Pancreas (tissue), 10 donors: Measurements from ENCODE around the gene TPPP. TPM values are rescaled to one million over a fixed set of nuclear protein-coding genes. Genes with fewer than 3 reads are reported as not detected.

Source experiments
- ATAC-seq, 4 donors: fragments of 200-7000 bp; cut with Tn5 transposase; one replicate each; pipeline versions ENCODE4 v1.8.0 to v1.9.1; 2020; ENCODE audit warnings: mild to moderate bottlenecking in 4 of 4, moderate library complexity in 4 of 4
- DNase-seq, 6 donors: peaks; one replicate each; pipeline ENCODE4 v3.0.0-alpha.2; 2020
- FAIRE-seq: peaks from 2 replicates; lab custom pipeline; 2012; peaks lifted over from hg19 to GRCh38; lab: Jason Lieb, UNC
- H3K27ac ChIP-seq, 4 donors: fragments of 200-600 bp; sonication (generic); 1 replicate in 3 of 4; 2 replicates in 1 of 4; pipeline versions ENCODE4 v1.5.0 to v1.8.0; 2020
- H3K27me3 ChIP-seq, 4 donors: fragments of 200-600 bp; one replicate each; pipeline ENCODE4 v1.8.0; 2021
- H3K36me3 ChIP-seq, 3 donors: fragments of 200-600 bp; sonication (generic) in 1 of 3; one replicate each; pipeline versions ENCODE4 v1.5.0 to v1.8.0; 2020 to 2021
- H3K4me1 ChIP-seq, 3 donors: fragments of 200-600 bp; one replicate each; pipeline ENCODE4 v1.8.0; 2021
- H3K4me3 ChIP-seq, 4 donors: fragments of 200-600 bp; sonication (generic) in 2 of 4; one replicate each; pipeline versions ENCODE4 v1.5.0 to v1.8.0; 2020 to 2021
- H3K9me3 ChIP-seq, 4 donors: fragments of 200-600 bp; one replicate each; pipeline ENCODE4 v1.8.0; 2021
- WGBS, 2 donors: extraction: QIAGEN DNeasy Blood & Tissue Kit; methylation state at CpG; one replicate each; pipeline ENCODE4 v1.1.7; 2013; 5-methylcytosine and 5-hydroxymethylcytosine counted together
- intact Hi-C, 3 donors: fragments of 100-400 bp; cut with DNase I; formaldehyde crosslinking; loops; one replicate each; pipeline versions ENCODE4 v1.11.1 to v1.14.2; 2022
- polyA plus RNA-seq, 2 donors: library from polyadenylated mRNA; stranded (reverse); fragments of 200-250 nt; gene quantifications; one replicate each; pipeline ENCODE4 v1.2.3, GENCODE V29; 2013
- total RNA-seq, 6 donors: library from RNA; stranded (reverse); fragmentation: NEBNext Ultra II Directional in 4 of 6; extraction: Animal tissue kit (Norgen Biotek cat#: 25700) in 4 of 6; gene quantifications; one replicate each; pipeline versions ENCODE4 v1.2.1 to v1.2.4, GENCODE V29; 2021 to 2023
- TF ChIP-seq, protein P1 (sequence below), 4 donors: fragments of 200-600 bp; sonication (generic) in 3 of 4; IDR thresholded peaks; one replicate each; pipeline versions ENCODE4 v1.5.0 to v1.8.0; 2021; ENCODE audit warnings: antibody characterized with exemption in 4 of 4
- donor health status: healthy with polysubstance abuse.
- donor health status: DM: no; HTN: no; CAD: no; lungs with moderate emphysema.
- donor health status: DM: no; HTN: no; CAD: no.
- donor health status: control.
- donor health status: control.
- donor health status: Bipolar disorder and iron deficiency.
- donor health status: DM: yes; HTN: yes; CAD: no.
- donor health status: DM: no; HTN: no; CAD: no.
- donor health status: DM: no; HTN: no; CAD: no.
- donor health status: DM: yes; HTN: yes; CAD: no.

TPPP gene
- total and polyA plus RNA-seq, 8 donors = 2.1 to 6.4 (median 2.8) TPM

DNA sequence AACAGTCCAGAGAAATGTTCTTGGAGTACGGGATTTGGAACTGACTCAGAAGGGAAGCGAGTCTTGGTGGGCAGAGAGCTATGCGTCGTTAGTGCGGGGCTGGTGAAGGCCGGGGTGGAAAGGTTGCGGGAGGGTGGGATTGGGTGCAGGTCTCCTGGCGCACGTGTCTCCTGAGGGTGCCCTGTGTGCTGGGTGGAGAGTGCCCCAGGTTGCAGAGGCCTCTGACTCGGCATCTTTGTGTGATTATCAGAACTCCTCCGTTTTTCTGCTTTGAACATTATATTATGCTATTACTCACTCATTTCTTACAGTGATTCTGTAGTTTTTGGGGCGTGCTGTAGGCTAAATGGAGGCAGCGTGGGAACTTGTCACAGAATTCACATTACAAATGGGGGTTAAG, 69.6 kb downstream of the TPPP start:
- H3K9me3 ChIP-seq = no peaks in the 10 kb centered on the region
- FAIRE-seq = no peak
- H3K27me3 ChIP-seq = no peaks in the 10 kb centered on the region
- DNase-seq = peak in 2 of 6 donors; percentile 3 to 27
- H3K27ac ChIP-seq = no peak overlapping the region
- H3K4me1 ChIP-seq = no peaks in the 10 kb centered on the region
- no peak overlapping the region for H3K4me3 ChIP-seq
- intact Hi-C loops = no loop called here
- TF ChIP-seq, protein P1, sequence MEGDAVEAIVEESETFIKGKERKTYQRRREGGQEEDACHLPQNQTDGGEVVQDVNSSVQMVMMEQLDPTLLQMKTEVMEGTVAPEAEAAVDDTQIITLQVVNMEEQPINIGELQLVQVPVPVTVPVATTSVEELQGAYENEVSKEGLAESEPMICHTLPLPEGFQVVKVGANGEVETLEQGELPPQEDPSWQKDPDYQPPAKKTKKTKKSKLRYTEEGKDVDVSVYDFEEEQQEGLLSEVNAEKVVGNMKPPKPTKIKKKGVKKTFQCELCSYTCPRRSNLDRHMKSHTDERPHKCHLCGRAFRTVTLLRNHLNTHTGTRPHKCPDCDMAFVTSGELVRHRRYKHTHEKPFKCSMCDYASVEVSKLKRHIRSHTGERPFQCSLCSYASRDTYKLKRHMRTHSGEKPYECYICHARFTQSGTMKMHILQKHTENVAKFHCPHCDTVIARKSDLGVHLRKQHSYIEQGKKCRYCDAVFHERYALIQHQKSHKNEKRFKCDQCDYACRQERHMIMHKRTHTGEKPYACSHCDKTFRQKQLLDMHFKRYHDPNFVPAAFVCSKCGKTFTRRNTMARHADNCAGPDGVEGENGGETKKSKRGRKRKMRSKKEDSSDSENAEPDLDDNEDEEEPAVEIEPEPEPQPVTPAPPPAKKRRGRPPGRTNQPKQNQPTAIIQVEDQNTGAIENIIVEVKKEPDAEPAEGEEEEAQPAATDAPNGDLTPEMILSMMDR (IDR thresholded peaks at IDR 0.05) = no peak
- ATAC-seq = no peak
- H3K36me3 ChIP-seq = peaks cover 0 to 10% (median 4%) of the 10 kb centered on the region in 3 donors
- 91 to 95% methylated on average over 13 of the region's 13 CpGs for WGBS, 2 donors

DNA sequence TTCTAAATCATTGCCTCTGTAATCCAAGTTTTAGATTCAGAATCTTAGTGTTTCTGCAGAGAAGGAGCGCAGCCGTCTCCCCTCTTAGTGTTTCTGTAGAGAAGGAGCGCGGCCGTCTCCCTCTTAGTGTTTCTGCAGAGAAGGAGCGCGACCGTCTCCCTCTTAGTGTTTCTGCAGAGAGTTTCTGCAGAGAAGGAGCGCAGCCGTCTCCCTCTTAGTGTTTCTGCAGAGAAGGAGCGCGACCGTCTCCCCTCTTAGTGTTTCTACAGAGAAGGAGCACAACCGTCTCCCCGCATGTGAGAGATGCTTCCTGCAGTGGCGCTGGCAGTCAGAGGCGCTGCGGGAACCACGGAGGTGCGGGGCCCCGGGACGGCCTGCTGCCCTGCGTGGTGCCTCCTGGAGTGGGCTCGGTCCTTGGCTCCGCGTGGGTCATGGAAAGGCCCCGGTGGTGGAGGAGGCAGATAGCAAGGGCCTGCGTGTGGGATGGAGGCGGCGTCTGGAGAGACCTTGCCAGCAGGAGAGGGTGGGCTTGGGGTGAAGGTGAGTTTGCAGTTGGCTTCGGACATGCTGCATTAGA, 70.1 kb downstream of the TPPP start:
- Histone ChIP-seq H3K9me3 (no peaks in the 10 kb centered on the region), H3K36me3 (peaks cover 0 to 10% (median 4%) of the 10 kb centered on the region in 3 donors), H3K27me3 (no peaks in the 10 kb centered on the region), H3K27ac (no peak overlapping the region), H3K4me3 (no peak overlapping the region), H3K4me1 (no peaks in the 10 kb centered on the region)
- intact Hi-C loops = no loop called here
- FAIRE-seq (no peak), DNase-seq (peak in 2 of 6 donors; percentile 8 to 51), ATAC-seq (no peak)
- TF ChIP-seq, protein P1 (IDR thresholded peaks at IDR 0.05) = no peak
- WGBS, 2 donors = 96 to 97% methylated on average over 31 of the region's 31 CpGs

DNA sequence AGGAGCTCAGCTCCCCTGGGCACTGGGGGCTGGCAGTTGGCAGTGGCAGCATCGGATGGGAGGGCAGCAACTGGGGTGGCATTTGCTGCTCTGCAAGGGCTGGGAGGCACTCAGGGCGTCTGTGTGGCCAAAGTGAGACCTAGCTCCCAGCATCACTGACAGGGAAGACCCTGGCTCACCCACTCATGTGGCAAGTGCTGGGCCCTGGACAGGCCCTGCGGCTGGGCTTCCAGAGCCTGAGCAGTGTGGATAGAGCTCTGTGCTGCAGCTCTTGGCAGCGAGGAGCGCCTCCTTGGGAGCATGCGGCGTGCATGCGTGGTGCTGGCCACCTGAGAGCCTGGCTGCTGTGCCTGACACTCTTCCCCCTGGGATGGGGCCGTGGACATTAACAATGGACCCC, 70.8 kb downstream of the TPPP start:
- H3K27ac ChIP-seq = no peak overlapping the region
- FAIRE-seq = no peak
- peak in 2 of 6 donors; percentile 4 to 36 for DNase-seq
- intact Hi-C loops = no loop called here
- no peak for ATAC-seq
- WGBS, 2 donors = 91% methylated on average over 9 of the region's 9 CpGs
- no peaks in the 10 kb centered on the region for H3K27me3 ChIP-seq
- TF ChIP-seq, protein P1 (IDR thresholded peaks at IDR 0.05) = no peak
- H3K4me1 ChIP-seq = no peaks in the 10 kb centered on the region
- H3K9me3 ChIP-seq = no peaks in the 10 kb centered on the region
- H3K36me3 ChIP-seq = peaks cover 0 to 10% (median 4%) of the 10 kb centered on the region in 3 donors
- H3K4me3 ChIP-seq = no peak overlapping the region

DNA sequence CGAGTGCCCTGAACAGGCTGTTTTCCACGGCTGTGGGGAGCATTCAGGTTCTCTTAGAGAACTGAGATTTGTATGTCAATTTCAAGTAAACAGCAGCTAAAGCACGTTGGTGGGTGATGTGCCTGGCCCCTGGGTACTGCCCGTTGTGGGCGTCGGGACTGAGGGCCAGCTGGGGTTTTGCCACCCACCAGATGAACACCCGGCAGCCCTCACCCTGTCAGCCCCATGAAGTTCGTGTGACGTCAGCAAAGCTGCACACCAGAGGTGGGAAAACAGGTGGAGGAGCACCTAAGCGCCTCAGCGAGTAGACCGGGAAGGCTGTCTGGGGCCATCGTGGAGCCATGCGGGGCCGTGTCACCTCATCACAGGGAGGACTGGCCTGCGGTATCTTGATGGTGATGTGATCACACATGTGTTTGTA, 71.8 kb downstream of the TPPP start:
- FAIRE-seq (no peak), DNase-seq (peak in 3 of 6 donors; percentile 5 to 37 (median 10)), ATAC-seq (no peak)
- 95 to 97% methylated on average over 16 of the region's 16 CpGs for WGBS, 2 donors
- Histone ChIP-seq H3K9me3 (no peaks in the 10 kb centered on the region), H3K4me3 (no peak overlapping the region), H3K4me1 (no peaks in the 10 kb centered on the region), H3K36me3 (peaks cover 0 to 10% (median 4%) of the 10 kb centered on the region in 3 donors), H3K27ac (no peak overlapping the region), H3K27me3 (no peaks in the 10 kb centered on the region)
- intact Hi-C loops = no loop called here
- TF ChIP-seq, protein P1 (IDR thresholded peaks at IDR 0.05) = no peak

DNA sequence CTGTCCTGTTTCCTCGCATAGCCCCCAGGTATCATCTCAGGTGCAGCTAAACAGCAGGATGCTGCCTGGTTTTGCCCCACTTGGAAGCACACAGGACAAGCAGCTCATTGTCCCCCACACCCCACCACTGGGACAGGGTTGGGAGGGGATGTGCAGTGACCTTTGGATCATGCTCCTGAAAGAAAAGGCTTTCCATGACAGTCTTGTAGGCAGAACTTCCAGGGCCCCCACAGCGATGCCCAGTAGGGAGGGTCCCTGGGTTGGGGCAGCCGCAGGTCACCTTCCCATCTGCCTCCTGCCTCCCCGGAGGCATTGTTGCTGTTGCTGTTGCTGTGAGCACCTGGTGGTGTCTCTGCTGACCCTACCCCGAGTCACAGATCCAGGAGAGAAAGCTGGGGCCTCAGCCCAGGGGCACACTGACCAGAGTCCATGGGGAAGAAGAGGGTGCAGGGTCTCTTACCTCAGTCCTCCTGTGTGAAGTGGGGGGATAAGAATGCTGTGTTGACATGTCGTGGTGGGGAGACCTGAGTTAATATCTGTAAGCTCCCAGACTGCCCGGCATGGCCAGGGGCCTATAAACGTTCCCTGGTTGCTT, 72.5 kb downstream of the TPPP start:
- intact Hi-C loops = no loop called here
- no peaks in the 10 kb centered on the region for H3K27me3 ChIP-seq
- H3K4me3 ChIP-seq = no peak overlapping the region
- 89 to 90% methylated on average over 8 of the region's 8 CpGs for WGBS, 2 donors
- no peak for FAIRE-seq
- H3K36me3 ChIP-seq = peaks cover 0 to 10% (median 4%) of the 10 kb centered on the region in 3 donors
- no peaks in the 10 kb centered on the region for H3K4me1 ChIP-seq
- peak in 2 of 6 donors; percentile 5 to 6 for DNase-seq
- no peak for ATAC-seq
- no peaks in the 10 kb centered on the region for H3K9me3 ChIP-seq
- TF ChIP-seq, protein P1 (IDR thresholded peaks at IDR 0.05) = no peak
- no peak overlapping the region for H3K27ac ChIP-seq
